ENCODE measurements around the gene TRNT1. TPM values are rescaled to one million over a fixed set of nuclear protein-coding genes. Genes with fewer than 3 reads are reported as not detected.

TRNT1 gene
- total RNA-seq, 3 donors from 2014 or later (not counting 1 experiment from before 2014, with no cell fraction given), result 33.3 to 41.9 (median 36.6) TPM

DNA sequence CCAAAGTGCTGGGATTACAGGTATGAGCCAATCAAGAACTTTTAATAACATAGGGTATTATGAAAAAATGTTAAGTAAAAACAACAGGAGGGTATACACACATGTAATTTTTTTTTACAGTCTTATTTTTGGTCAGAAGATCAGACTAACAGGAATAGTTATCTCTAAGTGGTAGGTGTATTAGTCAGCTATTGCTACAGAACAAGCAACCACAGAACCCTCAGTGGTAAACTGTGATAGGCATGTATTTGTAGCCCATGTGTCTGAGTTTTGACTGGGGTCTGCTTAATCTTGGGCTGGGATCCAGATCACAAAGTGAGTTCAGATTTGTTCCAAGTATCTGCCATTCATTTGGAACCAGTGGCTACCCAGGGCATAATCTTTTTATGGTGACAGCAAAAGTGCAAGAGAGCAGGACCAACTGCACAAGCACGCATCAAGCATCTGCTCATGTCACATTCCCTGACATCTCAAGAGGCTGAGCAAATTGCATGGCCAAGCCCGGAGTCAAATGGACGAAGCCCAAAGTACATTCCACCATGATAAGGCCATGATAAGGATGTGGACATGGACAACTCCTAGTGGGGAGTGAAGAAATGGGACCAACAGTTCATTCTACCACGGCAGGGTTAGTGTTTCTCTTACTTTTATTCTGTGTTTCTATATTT is 13.6 kb upstream of the TRNT1 start:
- no peaks in the 10 kb centered on the region for H3K36me3 Mint-ChIP-seq
- H3K27me3 ChIP-seq (ENCODE audit: control insufficient read depth, insufficient read depth, low read length), result no peaks in the 10 kb centered on the region
- no peak overlapping the region for H3K4me3 Mint-ChIP-seq
- DNase-seq, result no peak
- no peak overlapping the region for H3K27ac Mint-ChIP-seq
- intact Hi-C loops (cut with micrococcal nuclease), result no loop called here
- H3K4me1 Mint-ChIP-seq, result no peaks in the 10 kb centered on the region
- no peaks in the 10 kb centered on the region for H3K36me3 ChIP-seq (ENCODE audit: control insufficient read depth, insufficient read depth, low read length)
- H3K27me3 Mint-ChIP-seq (ENCODE audit: low read depth in 2 of 2), result peaks cover 9 to 25% of the 10 kb centered on the region in 2 donors
- H3K27ac ChIP-seq (ENCODE audit: low read length), result no peak overlapping the region
- TF ChIP-seq, protein P1, sequence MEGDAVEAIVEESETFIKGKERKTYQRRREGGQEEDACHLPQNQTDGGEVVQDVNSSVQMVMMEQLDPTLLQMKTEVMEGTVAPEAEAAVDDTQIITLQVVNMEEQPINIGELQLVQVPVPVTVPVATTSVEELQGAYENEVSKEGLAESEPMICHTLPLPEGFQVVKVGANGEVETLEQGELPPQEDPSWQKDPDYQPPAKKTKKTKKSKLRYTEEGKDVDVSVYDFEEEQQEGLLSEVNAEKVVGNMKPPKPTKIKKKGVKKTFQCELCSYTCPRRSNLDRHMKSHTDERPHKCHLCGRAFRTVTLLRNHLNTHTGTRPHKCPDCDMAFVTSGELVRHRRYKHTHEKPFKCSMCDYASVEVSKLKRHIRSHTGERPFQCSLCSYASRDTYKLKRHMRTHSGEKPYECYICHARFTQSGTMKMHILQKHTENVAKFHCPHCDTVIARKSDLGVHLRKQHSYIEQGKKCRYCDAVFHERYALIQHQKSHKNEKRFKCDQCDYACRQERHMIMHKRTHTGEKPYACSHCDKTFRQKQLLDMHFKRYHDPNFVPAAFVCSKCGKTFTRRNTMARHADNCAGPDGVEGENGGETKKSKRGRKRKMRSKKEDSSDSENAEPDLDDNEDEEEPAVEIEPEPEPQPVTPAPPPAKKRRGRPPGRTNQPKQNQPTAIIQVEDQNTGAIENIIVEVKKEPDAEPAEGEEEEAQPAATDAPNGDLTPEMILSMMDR (IDR thresholded peaks at IDR 0.05), result no peak
- H3K4me3 ChIP-seq (ENCODE audit: low read length), result no peak overlapping the region
- H3K4me1 ChIP-seq (ENCODE audit: control insufficient read depth, insufficient read depth, low read length), result peaks cover 7% of the 10 kb centered on the region
- ATAC-seq, result no peak
- whole genome bisulfite sequencing (ENCODE audit: insufficient coverage), result 80% methylated on average over 3 of the region's 4 CpGs
- H3K9me3 ChIP-seq (ENCODE audit: control insufficient read depth, insufficient read depth, low read length), result no peaks in the 10 kb centered on the region
- H3K9me3 Mint-ChIP-seq, result no peaks in the 10 kb centered on the region

- Mint-ChIP-seq H3K36me3 (no peaks in the 10 kb centered on the region), H3K9me3 (no peaks in the 10 kb centered on the region), H3K4me3 (no peak overlapping the region), H3K4me1 (peaks cover 7 to 8% of the 10 kb centered on the region in 2 donors), H3K27me3 (ENCODE audit: low read depth in 2 of 2) (peaks cover 2 to 13% of the 10 kb centered on the region in 2 donors), H3K27ac (no peak overlapping the region)
- ATAC-seq (no peak), DNase-seq (no peak)
- Histone ChIP-seq H3K4me3 (ENCODE audit: low read length) (no peak overlapping the region), H3K27ac (ENCODE audit: low read length) (no peak overlapping the region), H3K9me3 (ENCODE audit: control insufficient read depth, insufficient read depth, low read length) (no peaks in the 10 kb centered on the region), H3K36me3 (ENCODE audit: control insufficient read depth, insufficient read depth, low read length) (no peaks in the 10 kb centered on the region), H3K27me3 (ENCODE audit: control insufficient read depth, insufficient read depth, low read length) (no peaks in the 10 kb centered on the region), H3K4me1 (ENCODE audit: control insufficient read depth, insufficient read depth, low read length) (peaks cover 11% of the 10 kb centered on the region)
- WGBS (ENCODE audit: insufficient coverage), result no CpG with 5 or more reads among the region's 2 CpGs
- intact Hi-C loops (cut with micrococcal nuclease), result no loop called here
- TF ChIP-seq, protein P1 (IDR thresholded peaks at IDR 0.05), result no peak
Measured at GRCh38 chr3:3117651-3118050, 9.1 kb upstream of the TRNT1 start.

GRCh38 chr3:3119393-3119851 is 7.3 kb upstream of the TRNT1 start:
- Histone ChIP-seq H3K9me3 (ENCODE audit: control insufficient read depth, insufficient read depth, low read length) (no peaks in the 10 kb centered on the region), H3K4me3 (ENCODE audit: low read length) (no peak overlapping the region), H3K27ac (ENCODE audit: low read length) (no peak overlapping the region), H3K27me3 (ENCODE audit: control insufficient read depth, insufficient read depth, low read length) (no peaks in the 10 kb centered on the region), H3K4me1 (ENCODE audit: control insufficient read depth, insufficient read depth, low read length) (peaks cover 11% of the 10 kb centered on the region), H3K36me3 (ENCODE audit: control insufficient read depth, insufficient read depth, low read length) (no peaks in the 10 kb centered on the region)
- intact Hi-C loops (cut with micrococcal nuclease), result no loop called here
- DNase-seq (peak in 1 of 2 donors; percentile 20), ATAC-seq (peak; percentile 29 to 70 (median 55))
- Mint-ChIP-seq H3K4me3 (no peak overlapping the region), H3K4me1 (peaks cover 7 to 8% of the 10 kb centered on the region in 2 donors), H3K36me3 (no peaks in the 10 kb centered on the region), H3K27ac (no peak overlapping the region), H3K9me3 (no peaks in the 10 kb centered on the region), H3K27me3 (ENCODE audit: low read depth in 2 of 2) (peaks cover 2 to 13% of the 10 kb centered on the region in 2 donors)
- WGBS (ENCODE audit: insufficient coverage), result 70% methylated on average over 4 of the region's 4 CpGs
- TF ChIP-seq, protein P1 (IDR thresholded peaks at IDR 0.05), result no peak

Data from natural killer cell (primary cell).